Adipose tissue (tissue), 3 donors: ENCODE data around the gene RNFT2. TPM values are rescaled to one million over a fixed set of nuclear protein-coding genes. Genes with fewer than 3 reads are reported as not detected.
"Not testable (repeated sequence)": the region's sequence is repeated elsewhere in the genome, so short reads cannot be mapped to it uniquely, and the experiment has no call there.

Experiments used
- H3K27ac ChIP-seq: one replicate; pipeline ENCODE4 v1.5.1; 2013; ENCODE audit warnings: low read depth, low read length
- WGBS, 3 donors: extraction: QIAGEN DNeasy Blood & Tissue Kit; methylation state at CpG; one replicate each; pipeline ENCODE4 v1.1.7; 2013; 5-methylcytosine and 5-hydroxymethylcytosine counted together
- polyA plus RNA-seq, 3 donors: library from polyadenylated mRNA; stranded (reverse); fragments of 200-250 nt; gene quantifications; one replicate each; pipeline ENCODE4 v1.2.3, GENCODE V29; 2013
- donor health status: healthy with polysubstance abuse.
- donor health status: Bipolar disorder and iron deficiency.
- donor health status: healthy.

Gene RNFT2
- polyA plus RNA-seq, 3 donors: 0.30 to 0.56 (median 0.47) TPM

DNA sequence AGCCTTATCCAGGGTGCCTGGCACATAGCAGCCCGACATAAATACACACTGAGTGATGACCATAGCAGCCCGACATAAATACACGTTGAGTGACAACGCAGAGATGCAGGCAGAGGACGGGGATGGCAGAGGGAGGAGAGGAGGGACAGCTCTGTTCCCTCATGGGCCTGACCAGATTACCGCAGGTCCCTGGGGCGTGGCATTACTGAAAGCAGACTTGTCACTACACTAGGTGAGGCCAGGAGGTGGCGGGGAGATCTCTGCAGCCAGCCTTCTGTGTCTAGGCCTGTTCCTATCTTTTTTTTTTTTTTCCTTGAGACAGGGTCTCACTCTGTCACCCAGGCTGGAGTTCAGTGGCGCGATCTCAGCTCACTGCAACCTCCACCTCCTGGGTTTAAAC, 74.1 kb downstream of the RNFT2 start:
- 88 to 92% (median 90%) methylated on average over 10 of the region's 10 CpGs for WGBS, 3 donors
- no peak overlapping the region for H3K27ac ChIP-seq

DNA sequence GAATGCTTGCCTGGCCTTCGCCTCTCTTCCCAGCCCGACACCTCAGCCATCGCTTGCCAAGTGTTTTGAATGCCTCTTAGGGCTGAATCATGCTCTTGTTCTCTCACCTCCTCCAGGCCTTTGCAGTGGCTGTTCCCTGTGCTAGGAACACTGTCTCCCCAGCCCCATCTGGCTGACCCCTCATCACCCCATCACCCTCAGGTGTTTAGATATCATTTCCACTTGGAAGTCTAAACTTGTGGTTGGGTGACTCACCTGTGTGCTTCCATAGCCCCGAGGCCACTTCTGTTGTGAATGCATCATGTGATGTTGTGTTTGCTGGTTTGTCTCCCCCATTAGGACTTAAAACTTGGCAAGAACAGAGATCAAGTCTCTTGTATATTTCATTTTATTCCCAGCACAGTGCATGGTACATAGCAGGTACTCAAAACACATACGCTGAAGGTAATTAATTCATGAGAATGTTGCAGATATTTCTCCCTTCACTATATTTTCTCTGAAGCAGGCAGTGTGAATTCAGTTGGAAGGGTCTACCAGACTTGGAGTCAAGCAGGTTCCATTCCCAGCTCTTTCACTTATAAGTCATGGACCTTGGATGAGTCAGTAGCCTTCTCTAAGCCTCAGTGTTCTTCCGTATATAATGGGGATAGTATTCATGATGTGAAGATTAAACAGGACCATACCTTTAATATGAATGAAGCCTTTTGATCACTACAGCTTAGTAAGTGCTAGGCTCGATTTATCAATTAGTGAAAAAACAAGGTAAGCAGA, 75.3 kb downstream of the RNFT2 start:
- no peak overlapping the region for H3K27ac ChIP-seq
- 79 to 93% (median 91%) methylated on average over 7 of the region's 7 CpGs for WGBS, 3 donors

DNA sequence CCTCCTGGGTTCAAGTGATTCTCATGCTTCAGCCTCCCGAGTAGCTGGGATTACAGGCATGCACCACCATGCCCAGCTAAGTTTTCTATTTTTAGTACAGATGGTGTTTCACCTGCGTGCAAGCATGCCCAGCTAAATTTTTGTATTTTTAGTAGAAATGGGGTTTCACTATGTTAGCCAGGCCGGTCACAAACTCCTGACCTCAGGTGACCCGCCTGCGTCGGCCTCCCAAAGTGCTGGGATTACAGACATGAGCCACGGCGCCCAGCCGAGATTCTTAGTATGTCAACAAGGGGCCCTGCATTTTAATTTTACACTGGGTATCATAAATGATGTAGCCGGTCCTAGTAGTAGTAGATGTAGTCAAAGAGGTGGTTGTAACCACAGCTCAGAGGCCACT, 76.7 kb downstream of the RNFT2 start:
- 87 to 92% (median 89%) methylated on average over 10 of the region's 10 CpGs for WGBS, 3 donors

DNA sequence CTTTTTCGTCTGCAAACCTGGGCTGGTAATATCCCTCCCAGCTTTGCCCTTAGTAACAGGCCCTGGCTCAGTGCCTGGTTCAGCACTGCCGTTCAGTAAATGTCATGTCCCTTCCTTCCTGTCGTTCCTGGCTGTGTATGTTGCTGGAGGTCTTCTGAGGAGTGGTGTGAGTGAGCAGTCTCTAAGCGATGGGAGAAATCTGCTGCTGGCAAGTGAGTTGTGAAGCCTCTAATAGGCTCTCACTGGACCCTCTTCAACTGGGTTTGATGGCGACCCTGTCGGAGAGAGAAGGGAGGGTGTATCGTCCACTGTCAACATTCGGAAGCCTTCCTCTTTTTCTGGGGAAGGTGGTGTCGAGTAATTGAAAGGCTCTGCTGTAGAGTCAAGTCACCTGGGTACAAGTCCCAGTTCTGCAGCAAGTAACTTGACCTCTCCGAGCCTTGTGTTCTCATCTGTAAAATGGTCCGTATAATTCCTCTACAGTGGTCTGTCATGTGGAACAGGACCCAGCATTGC, 80.3 kb downstream of the RNFT2 start:
- 20 to 36% (median 23%) methylated on average over 11 of the region's 11 CpGs for WGBS, 3 donors
- no peak overlapping the region for H3K27ac ChIP-seq

More for the DNA sequence above, 76.7 kb downstream of the RNFT2 start:
- not testable (repeated sequence) for H3K27ac ChIP-seq

DNA sequence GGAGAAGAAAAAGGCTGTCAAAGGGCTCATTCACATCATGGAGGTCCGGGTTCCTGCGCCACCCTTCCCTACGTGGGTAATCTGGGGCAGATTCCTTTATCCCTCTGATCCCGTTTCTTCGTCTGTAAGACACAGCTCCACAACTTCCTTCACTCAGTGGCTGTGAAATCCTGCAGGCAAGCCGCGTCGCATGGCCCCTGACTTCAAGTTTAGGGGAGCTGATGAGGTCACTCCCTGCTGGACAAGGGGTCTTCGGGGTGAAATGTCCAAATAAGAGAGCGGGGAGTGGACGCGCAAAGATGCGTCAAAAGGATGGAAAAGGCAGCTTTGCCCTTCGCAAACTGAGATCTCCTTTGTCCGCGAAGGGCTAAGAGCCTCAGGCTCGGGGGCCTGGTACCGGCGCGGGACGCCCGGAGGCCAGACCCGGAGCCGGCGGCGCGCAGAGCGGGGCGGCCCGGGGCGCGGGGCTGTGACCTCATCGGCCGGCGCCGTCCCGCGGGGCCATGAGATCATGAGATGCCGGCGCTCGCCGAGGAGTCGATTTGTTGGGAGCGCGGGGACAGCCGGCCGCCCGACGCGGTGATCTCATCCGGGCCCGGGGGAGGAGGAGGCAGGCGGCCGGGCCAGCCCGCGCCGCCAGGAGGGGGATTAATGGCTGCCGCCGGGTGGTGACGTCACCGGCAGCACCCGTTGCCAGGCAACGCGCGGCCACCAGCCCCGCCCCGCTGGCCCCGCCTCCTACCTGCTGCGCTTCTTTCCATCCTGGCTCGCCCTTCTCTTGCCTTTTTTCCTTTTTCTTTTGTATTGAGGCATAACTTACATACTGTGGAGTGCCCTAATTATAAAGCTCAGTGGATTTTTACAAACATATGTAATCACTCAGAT, 81.1 kb downstream of the RNFT2 start:
- WGBS, 3 donors: 1% methylated on average over 60 to 70 of the region's 70 CpGs
- peak overlapping the region; percentile 69 for H3K27ac ChIP-seq

DNA sequence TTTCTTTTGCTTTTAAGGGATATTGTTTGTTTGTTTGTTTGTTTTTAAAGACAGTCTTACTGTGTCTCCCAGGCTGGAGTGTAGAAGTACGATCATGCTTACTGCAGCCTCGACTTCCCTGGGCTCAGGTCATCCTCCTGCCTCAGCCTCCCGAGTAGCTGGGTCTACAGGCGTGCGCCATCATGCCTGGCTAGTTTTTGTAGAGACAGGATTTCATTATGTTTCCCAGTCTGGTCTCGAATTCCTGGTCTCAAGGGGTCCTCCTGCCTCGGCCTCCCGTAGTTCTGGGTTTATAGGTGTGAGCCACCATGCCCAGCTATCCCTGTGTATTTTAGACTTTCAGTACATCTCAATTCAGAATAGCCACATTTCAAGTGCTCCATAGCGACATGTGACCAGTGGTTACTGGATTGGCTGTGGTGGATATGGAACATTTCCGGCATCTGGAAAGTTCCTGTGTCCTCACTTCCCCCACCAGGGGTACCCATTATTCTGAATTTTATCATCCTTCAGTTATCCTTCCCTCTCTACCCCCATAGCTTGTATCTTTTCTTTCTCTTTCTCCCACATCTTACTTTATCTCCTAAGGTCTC, 82.0 kb downstream of the RNFT2 start:
- no peak overlapping the region for H3K27ac ChIP-seq
- 87 to 90% (median 88%) methylated on average over 10 of the region's 10 CpGs for whole genome bisulfite sequencing, 3 donors

DNA sequence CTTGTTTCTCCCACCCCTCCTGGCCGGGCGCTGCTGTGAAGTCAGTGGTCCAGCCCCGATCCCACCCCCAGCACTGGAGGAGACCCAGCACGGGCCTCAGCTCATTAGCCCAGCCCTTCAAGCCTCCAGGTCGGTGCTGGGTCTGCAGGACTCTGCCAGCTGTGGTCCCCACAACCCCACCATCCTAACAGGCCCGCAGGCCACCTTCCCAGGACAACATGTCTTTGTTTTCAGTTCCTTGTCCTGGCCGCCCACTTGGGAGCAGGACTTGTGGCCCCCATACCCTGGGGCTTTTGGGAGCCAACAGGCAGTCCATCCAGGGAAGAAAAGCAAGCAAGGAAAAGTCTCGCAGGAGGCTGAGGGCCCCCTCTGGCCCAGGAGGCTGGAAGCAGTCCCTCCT, 83.2 kb downstream of the RNFT2 start:
- 75 to 79% (median 77%) methylated on average over 8 of the region's 8 CpGs for WGBS, 3 donors

DNA sequence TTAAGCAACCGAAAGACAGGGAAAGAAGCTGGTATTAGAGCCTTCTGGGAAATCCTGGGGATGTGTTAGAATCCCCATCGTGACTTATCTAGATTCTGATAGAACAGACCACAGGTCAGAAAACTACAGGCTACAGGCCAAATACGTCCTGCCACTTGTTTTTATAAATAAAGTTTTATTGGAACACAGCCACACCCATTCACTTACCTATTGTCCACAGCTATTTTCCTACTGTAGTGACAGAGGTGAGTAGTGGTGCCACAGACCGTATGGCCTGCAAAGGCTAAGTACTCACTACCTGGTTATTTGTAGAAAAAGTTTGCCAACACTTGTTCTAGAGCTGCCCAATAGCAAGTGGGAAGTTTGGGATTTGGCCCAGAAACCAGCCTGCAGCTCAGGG, 89.3 kb downstream of the RNFT2 start:
- no peak overlapping the region for H3K27ac ChIP-seq
- 86 to 91% (median 88%) methylated on average over 4 of the region's 4 CpGs for WGBS, 3 donors

More for the DNA sequence above, 83.2 kb downstream of the RNFT2 start:
- H3K27ac ChIP-seq: no peak overlapping the region

DNA sequence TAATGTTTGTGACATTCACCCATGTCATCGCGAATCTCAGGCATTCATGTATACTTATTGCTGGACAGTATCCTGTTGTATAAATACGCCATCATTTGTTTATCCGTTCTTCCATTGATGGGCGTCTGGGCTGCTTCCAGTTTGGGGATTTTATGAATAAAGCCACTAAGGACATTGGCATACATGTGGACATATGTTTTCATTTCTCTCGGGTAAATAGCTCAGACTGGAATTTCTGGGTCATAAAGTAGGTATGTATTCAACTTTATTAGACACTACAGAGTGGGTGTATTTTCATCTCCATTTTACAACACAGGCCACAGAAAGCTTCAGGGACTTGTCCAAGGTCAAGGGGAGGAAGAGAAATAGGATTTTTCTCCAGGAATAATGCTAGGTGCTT, 94.2 kb downstream of the RNFT2 start:
- WGBS, 3 donors: 78 to 90% (median 87%) methylated on average over 6 of the region's 6 CpGs
- H3K27ac ChIP-seq: no peak overlapping the region

DNA sequence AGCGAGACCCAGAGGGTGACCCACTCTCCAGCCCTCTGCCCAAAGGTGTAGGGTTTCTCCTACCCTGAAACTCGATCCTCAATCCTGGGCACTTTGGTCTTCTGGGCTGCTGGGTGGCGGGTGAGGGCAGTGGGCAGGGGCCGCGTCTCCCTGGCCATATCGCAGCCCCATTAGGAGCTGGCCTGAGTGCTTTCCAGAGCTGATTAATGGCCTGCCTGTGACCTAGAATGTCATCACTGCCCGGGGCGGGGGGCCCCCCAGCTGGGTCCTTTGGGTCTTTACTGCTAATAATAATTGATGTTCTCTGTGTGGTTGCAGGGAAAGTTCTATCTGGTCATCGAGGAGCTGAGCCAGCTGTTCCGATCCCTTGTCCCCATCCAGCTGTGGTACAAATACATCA, 95.4 kb downstream of the RNFT2 start:
- H3K27ac ChIP-seq: no peak overlapping the region
- 79 to 84% (median 84%) methylated on average over 10 of the region's 10 CpGs for WGBS, 3 donors

DNA sequence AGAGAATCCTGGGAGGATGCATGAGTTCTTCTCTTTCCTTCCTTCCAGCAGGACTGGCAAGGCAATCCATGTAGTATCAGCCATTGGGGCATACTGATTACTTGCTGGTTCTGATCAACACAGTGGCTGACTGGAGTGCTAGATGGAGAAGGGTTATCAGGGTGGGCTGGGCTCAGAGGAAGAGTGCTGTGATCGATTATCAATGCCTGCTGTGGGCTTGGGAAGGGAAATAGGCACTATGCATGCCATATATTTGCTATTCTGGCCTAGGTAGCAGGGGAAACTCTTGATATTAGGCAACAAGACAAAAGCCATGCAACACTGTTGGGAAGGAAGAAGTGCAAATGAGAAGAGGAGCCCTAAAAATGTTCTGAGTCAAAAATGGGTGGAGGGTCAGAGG, 97.4 kb downstream of the RNFT2 start:
- no peak overlapping the region for H3K27ac ChIP-seq
- 87 to 93% (median 90%) methylated on average over 1 of the region's 1 CpG for WGBS, 3 donors

DNA sequence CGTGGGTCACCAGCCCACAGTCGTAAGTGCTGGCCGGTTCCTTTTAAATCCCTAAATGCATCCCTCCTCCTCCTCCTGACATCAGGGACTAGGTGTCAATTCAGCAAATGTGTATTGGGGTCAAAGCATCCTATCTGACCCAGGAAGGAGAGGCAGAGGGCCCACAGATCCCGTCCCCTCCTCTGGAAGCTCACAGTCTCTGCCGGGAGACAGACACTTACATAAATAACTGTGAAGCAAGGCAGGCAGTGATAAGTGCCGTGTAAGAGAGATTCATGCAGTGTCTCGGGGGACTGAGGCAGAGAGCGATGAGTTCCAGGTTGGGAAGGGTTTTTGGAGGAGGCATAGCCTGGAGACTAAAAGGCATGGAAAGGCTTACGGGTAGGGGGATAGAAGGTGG, 99.0 kb downstream of the RNFT2 start:
- 71 to 83% (median 75%) methylated on average over 9 of the region's 9 CpGs for WGBS, 3 donors
- H3K27ac ChIP-seq: no peak overlapping the region

DNA sequence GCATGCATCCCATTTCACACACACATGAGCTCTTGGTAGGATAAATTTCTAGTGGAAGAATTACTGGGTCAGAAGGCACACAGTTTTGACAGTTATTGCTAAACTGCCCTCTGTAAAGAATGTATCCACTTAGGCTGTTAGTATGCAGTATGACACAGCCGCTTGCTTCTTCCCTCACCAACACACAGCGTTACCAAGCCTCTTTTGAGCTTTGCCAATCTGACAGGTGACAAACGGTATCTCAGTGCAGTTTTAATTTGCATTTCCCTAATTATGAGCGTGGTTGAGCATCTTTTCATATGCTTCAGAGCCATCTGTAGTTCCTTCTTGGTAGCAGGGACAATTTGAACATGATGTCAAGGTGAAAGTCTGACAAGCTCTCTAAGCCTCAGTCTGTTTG, 100.2 kb downstream of the RNFT2 start:
- WGBS, 3 donors: 61 to 89% (median 81%) methylated on average over 4 of the region's 4 CpGs
- H3K27ac ChIP-seq: no peak overlapping the region

DNA sequence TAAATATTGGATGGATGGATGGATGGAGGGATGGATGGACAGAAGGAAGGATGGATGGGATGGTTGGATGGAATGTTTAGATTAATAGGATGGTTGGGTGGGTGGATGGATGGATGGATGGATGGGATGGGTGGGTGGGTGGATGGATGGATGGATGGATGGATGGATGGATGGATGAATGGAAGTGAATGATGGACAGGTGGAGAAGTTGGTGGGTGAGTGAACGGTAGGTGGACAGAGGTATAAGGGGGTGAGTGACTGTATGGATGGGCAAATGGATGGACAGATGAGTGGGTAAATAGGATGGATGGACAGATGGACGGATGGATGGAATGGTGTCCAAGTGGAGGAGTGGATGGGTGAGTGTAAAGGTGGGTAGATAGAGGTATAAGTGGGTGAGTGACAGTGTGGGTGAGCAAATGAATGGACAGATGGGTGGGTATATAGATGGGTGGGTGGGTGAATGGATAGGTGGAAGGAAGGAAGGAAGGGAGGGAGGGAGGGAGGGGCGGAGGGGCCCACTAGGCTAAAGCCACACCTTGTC, 101.2 kb downstream of the RNFT2 start:
- no peak overlapping the region for H3K27ac ChIP-seq
- WGBS, 3 donors: 78 to 92% (median 91%) methylated on average over 3 of the region's 3 CpGs

DNA sequence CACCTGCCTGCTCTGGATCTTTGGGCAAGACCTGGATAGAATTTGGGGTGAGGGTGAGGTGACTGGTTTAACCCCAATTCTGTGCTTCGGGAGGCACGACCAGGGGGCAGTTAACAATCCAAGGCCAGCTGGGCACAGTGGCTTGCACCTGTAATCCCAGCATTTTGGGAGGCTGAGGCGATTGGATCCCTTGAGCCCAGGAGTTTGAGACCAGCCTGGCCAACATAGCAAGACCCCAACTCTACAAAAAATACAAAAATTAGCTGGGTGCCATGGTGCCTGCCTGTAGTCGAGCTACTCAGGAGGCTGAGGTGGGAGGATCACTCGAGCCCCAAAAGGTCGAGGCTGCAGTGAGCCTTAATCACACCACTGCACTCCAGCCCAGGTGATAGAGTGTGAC, 105.0 kb downstream of the RNFT2 start:
- WGBS, 3 donors: 88 to 94% (median 89%) methylated on average over 6 of the region's 6 CpGs

DNA sequence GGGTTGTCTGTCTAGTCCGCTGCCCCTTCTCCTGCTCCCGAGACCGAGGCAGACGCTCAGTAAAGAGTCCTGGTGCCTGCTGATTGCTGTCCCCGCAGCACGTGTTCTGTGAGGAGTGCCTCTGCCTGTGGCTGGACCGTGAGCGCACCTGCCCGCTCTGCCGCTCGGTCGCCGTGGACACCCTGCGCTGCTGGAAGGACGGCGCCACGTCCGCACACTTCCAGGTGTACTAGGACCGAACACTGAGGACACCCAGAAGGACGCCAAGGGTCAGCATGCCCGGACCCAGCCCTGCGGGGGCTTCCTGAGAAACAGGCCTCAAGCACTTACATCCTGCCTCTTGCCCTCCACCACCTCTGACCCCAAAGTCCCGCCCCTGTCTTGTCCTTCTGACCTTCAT, 111.1 kb downstream of the RNFT2 start:
- no peak overlapping the region for H3K27ac ChIP-seq
- 89 to 94% (median 92%) methylated on average over 23 of the region's 23 CpGs for WGBS, 3 donors

More for the DNA sequence above, 105.0 kb downstream of the RNFT2 start:
- H3K27ac ChIP-seq: no peak overlapping the region

DNA sequence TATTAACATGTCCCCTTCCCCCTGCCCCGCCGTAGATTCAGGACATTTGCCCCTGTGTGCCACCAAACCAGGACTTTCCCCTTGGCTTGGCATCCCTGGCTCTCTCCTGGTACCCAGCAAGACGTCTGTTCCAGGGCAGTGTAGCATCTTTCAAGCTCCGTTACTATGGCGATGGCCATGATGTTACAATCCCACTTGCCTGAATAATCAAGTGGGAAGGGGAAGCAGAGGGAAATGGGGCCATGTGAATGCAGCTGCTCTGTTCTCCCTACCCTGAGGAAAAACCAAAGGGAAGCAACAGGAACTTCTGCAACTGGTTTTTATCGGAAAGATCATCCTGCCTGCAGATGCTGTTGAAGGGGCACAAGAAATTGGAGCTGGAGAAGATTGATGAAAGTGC, 114.2 kb downstream of the RNFT2 start:
- no peak overlapping the region for H3K27ac ChIP-seq
- WGBS, 3 donors: 84 to 90% (median 86%) methylated on average over 6 of the region's 6 CpGs

DNA sequence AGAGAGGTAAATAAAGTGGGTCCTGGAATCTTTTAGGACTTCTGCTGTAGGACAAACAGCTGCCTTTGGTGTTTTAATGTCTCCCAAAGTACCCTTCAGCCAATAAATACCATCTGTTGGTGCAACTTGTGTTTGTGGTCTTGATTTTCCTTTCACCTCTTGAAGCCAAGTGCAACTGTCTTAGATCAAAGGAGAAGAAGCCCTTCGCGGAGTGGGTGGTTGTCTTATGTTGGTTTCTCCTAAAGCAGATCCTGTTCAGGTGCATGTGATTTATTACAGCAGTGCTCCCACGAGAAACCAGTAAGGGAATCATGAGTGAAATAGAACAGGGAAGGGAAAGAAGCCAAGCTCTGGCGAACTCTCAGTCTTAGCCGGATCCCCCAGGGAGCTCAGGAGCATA, 115.4 kb downstream of the RNFT2 start:
- no peak overlapping the region for H3K27ac ChIP-seq
- 61 to 67% (median 63%) methylated on average over 5 of the region's 5 CpGs for WGBS, 3 donors
